MCF 10A (cell line): Measurements from ENCODE around the gene CCDC167. TPM values are rescaled to one million over a fixed set of nuclear protein-coding genes. Genes with fewer than 3 reads are reported as not detected.

Experiments used
- BruUV-seq: library from RNA; stranded (reverse); fragments of 400-500 nt; replicated peaks from 2 replicates; lab custom pipeline; 2021; lab: Mats Ljungman, UMichigan
- CTCF ChIA-PET: fragments of 300-600 bp; sonication (Branson Sonifier 250); formaldehyde crosslinking; extraction: SDS; loops from one replicate; lab custom pipeline; 2021; ENCODE audit warnings: antibody characterized with exemption, inconsistent platforms; lab: Yijun Ruan, JAX
- POLR2A ChIA-PET: fragments of 300-600, 350-650 bp; sonication (Branson Sonifier 250); formaldehyde crosslinking; extraction: SDS; loops from one replicate; lab custom pipeline; 2020; ENCODE audit warnings: antibody characterized with exemption, inconsistent platforms; lab: Yijun Ruan, JAX
- DNase-seq: peaks from one replicate; pipeline ENCODE4 v3.0.0-alpha.2; 2018; ENCODE audit not compliant: unreplicated experiment
- H3K27ac Mint-ChIP-seq: one replicate; pipeline ENCODE4 v1.8.0; 2022; ENCODE audit warnings: mild to moderate bottlenecking, low read depth, mixed read lengths; ENCODE audit not compliant: unreplicated experiment
- H3K27me3 Mint-ChIP-seq: one replicate; pipeline ENCODE4 v1.8.0; 2022; ENCODE audit warnings: mixed read lengths; ENCODE audit not compliant: insufficient read depth, unreplicated experiment
- H3K36me3 Mint-ChIP-seq: one replicate; pipeline ENCODE4 v1.8.0; 2022; ENCODE audit warnings: mild to moderate bottlenecking, moderate library complexity, mixed read lengths; ENCODE audit not compliant: insufficient read depth, unreplicated experiment
- H3K4me1 Mint-ChIP-seq: one replicate; pipeline ENCODE4 v1.8.0; 2022; ENCODE audit warnings: mixed read lengths; ENCODE audit not compliant: insufficient read depth, unreplicated experiment
- H3K4me3 Mint-ChIP-seq: one replicate; pipeline ENCODE4 v1.8.0; 2022; ENCODE audit warnings: mild to moderate bottlenecking, moderate library complexity, mixed read lengths; ENCODE audit not compliant: unreplicated experiment
- H3K9me3 Mint-ChIP-seq: one replicate; pipeline ENCODE4 v1.8.0; 2022; ENCODE audit warnings: mixed read lengths; ENCODE audit not compliant: unreplicated experiment
- intact Hi-C: fragments of 100-400 bp; cut with micrococcal nuclease; formaldehyde crosslinking; loops from 2 replicates; pipeline ENCODE4 v1.14.1; 2022
- total RNA-seq: library from RNA; stranded (reverse); gene quantifications from 2 replicates; pipeline ENCODE4 v1.2.3, GENCODE V29; 2022
- TF ChIP-seq, protein P1 (sequence below): fragments of 200-600 bp; IDR thresholded peaks from one replicate; pipeline ENCODE4 v1.8.0; 2022; ENCODE audit warnings: antibody characterized with exemption, mild to moderate bottlenecking; ENCODE audit not compliant: unreplicated experiment

CCDC167 gene
- total RNA-seq, 1 experiment from 2014 or later = 24.4 TPM

GRCh38 chr6:37435373-37435772 lies 64.3 kb downstream of the CCDC167 start:
- TF ChIP-seq, protein P1, sequence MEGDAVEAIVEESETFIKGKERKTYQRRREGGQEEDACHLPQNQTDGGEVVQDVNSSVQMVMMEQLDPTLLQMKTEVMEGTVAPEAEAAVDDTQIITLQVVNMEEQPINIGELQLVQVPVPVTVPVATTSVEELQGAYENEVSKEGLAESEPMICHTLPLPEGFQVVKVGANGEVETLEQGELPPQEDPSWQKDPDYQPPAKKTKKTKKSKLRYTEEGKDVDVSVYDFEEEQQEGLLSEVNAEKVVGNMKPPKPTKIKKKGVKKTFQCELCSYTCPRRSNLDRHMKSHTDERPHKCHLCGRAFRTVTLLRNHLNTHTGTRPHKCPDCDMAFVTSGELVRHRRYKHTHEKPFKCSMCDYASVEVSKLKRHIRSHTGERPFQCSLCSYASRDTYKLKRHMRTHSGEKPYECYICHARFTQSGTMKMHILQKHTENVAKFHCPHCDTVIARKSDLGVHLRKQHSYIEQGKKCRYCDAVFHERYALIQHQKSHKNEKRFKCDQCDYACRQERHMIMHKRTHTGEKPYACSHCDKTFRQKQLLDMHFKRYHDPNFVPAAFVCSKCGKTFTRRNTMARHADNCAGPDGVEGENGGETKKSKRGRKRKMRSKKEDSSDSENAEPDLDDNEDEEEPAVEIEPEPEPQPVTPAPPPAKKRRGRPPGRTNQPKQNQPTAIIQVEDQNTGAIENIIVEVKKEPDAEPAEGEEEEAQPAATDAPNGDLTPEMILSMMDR = no peak
- Mint-ChIP-seq H3K27ac (no peak overlapping the region), H3K4me3 (no peak overlapping the region), H3K4me1 (peaks cover 19% of the 10 kb centered on the region), H3K36me3 (peaks cover 21% of the 10 kb centered on the region), H3K27me3 (no peaks in the 10 kb centered on the region), H3K9me3 (no peaks in the 10 kb centered on the region)
- DNase-seq = no peak
- BruUV-seq = no TSS peak
- CTCF ChIA-PET = interaction anchor here (0.6 to 2.7 kb wide), 3 partner anchors 131 to 1330 kb away, joined by 3 to 12 read pairs (median 3); no protein-coding TSS in a partner anchor
- POLR2A ChIA-PET = interaction anchor here (0.9 kb wide), 1 partner anchor 63 kb away, joined by 3 read pairs; no protein-coding TSS in a partner anchor
- intact Hi-C loops = no loop called here

- peaks cover 21% of the 10 kb centered on the region for H3K36me3 Mint-ChIP-seq
- peaks cover 19% of the 10 kb centered on the region for H3K4me1 Mint-ChIP-seq
- TF ChIP-seq, protein P1 = no peak
- H3K27me3 Mint-ChIP-seq = peaks cover 8% of the 10 kb centered on the region
- H3K27ac Mint-ChIP-seq = peak overlapping the region; percentile 94
- peak overlapping the region; percentile 84 for H3K4me3 Mint-ChIP-seq
- peak; percentile 17 for DNase-seq
- POLR2A ChIA-PET = interaction anchor here (0.6 to 3.0 kb wide), 18 partner anchors 10 to 189 kb away, joined by 3 to 32 read pairs (median 4); partner anchors contain the start of gene RNF8
- CTCF ChIA-PET = interaction anchor here (0.6 to 2.7 kb wide), 7 partner anchors 10 to 259 kb away, joined by 3 to 12 read pairs (median 3); no protein-coding TSS in a partner anchor
- no TSS peak for BruUV-seq
- intact Hi-C loops = no loop called here
- no peaks in the 10 kb centered on the region for H3K9me3 Mint-ChIP-seq
These were observed 65.9 kb downstream of the CCDC167 start for GRCh38 chr6:37433657-37434271.

Other genes starting within 250 kb of the CCDC167 start
- 12.9 and 14.6 TPM in 2 replicates for gene TBC1D22B, start 242.1 kb downstream of the CCDC167 start, total RNA-seq
- 3.2 and 4.6 TPM in 2 replicates for gene TMEM217, start 241.7 kb downstream of the CCDC167 start, total RNA-seq
- gene RNF8, start 145.9 kb downstream of the CCDC167 start, total RNA-seq = 22.0 and 23.4 TPM in 2 replicates
- gene CMTR1, start 66.7 kb downstream of the CCDC167 start, total RNA-seq = 24.5 and 30.5 TPM in 2 replicates
- gene MDGA1, start 198.0 kb upstream of the CCDC167 start, total RNA-seq = 0.05 TPM in 1 of 2 replicates, not detected in the other